GM12878 (cell line): Measurements from ENCODE around the gene GPR152. TPM values are rescaled to one million over a fixed set of nuclear protein-coding genes. Genes with fewer than 3 reads are reported as not detected.

Experiments
- ATAC-seq: fragments of 200-7000 bp; cut with Tn5 transposase; 3 replicates; pipeline ENCODE4 v1.9.1; 2020; ENCODE audit warnings: mild to moderate bottlenecking, moderate library complexity
- BruUV-seq: library from RNA; stranded (reverse); fragments of 400-500 nt; replicated peaks from 2 replicates; lab custom pipeline; 2021; lab: Mats Ljungman, UMichigan
- CTCF ChIA-PET: fragments of 300-600 bp; sonication (Branson Sonifier 250); formaldehyde crosslinking; extraction: SDS; loops from one replicate; lab custom pipeline; 2021; ENCODE audit warnings: inconsistent platforms; lab: Yijun Ruan, JAX
- POLR2A ChIA-PET: fragments of 350-600 bp; formaldehyde crosslinking; extraction: SDS; loops from one replicate; lab custom pipeline; 2021; ENCODE audit warnings: inconsistent platforms; lab: Charles Lee
- RAD21 ChIA-PET: fragments of 300-600 bp; sonication (Branson Sonifier 250); formaldehyde crosslinking; loops from one replicate; lab custom pipeline; 2023; ENCODE audit warnings: antibody characterized with exemption; ENCODE audit not compliant: unreplicated experiment; lab: Charles Lee
- SMC1A ChIA-PET: fragments of 300-600 bp; sonication (Branson Sonifier 250); formaldehyde crosslinking; loops from one replicate; lab custom pipeline; 2023; ENCODE audit not compliant: unreplicated experiment, uncharacterized antibody; lab: Charles Lee
- DNase-seq: peaks from one replicate; pipeline ENCODE4 v3.0.0-alpha.2; 2011; ENCODE audit warnings: low read depth, low spot score
- FAIRE-seq: peaks from 3 replicates; lab custom pipeline; 2011; peaks lifted over from hg19 to GRCh38; lab: Jason Lieb, UNC
- H2AFZ ChIP-seq: 2 replicates; pipeline ENCODE4 v1.6.0; 2011; ENCODE audit warnings: low read depth, low read length, control low read depth; ENCODE audit not compliant: control insufficient read depth
- H3K27ac ChIP-seq: 2 replicates; pipeline ENCODE4 v1.5.1; 2011; ENCODE audit warnings: control low read depth; ENCODE audit not compliant: control insufficient read depth, insufficient read depth
- H3K27me3 ChIP-seq, 2 experiments: replicated peaks in 1 of 2; 2 replicates each; pipeline versions ENCODE4 v1.6.0 to v1.6.1; 2011; ENCODE audit warnings: low read length in 1 of 2; ENCODE audit not compliant: control insufficient read depth in 2 of 2, insufficient read depth in 2 of 2
- H3K36me3 ChIP-seq, 2 experiments: 2 replicates each; pipeline ENCODE4 v1.5.1; 2011; ENCODE audit warnings: low read length in 1 of 2; ENCODE audit not compliant: control insufficient read depth in 2 of 2, insufficient read depth in 2 of 2
- H3K4me1 ChIP-seq: 2 replicates; pipeline ENCODE4 v1.6.1; 2011; ENCODE audit warnings: mild to moderate bottlenecking, low read length, moderate library complexity, mixed read lengths; ENCODE audit not compliant: control insufficient read depth, insufficient read depth
- H3K4me2 ChIP-seq: 2 replicates; pipeline ENCODE4 v1.6.0; 2011; ENCODE audit warnings: control low read depth; ENCODE audit not compliant: control insufficient read depth, insufficient read depth
- H3K4me3 ChIP-seq: fragments of 200-600 bp; sonication (generic); 2 replicates; pipeline ENCODE4 v1.5.1; 2016
- H3K79me2 ChIP-seq: 2 replicates; pipeline ENCODE4 v1.6.0; 2011; ENCODE audit warnings: low read length; ENCODE audit not compliant: control insufficient read depth, insufficient read depth
- H3K9ac ChIP-seq: 2 replicates; pipeline ENCODE4 v1.8.0; 2011; ENCODE audit warnings: low read length, control low read depth, mixed read lengths; ENCODE audit not compliant: control insufficient read depth, insufficient read depth
- H3K9me3 ChIP-seq: replicated peaks from 3 replicates; pipeline ENCODE4 v1.5.1; 2011; ENCODE audit warnings: mild to moderate bottlenecking, low read length; ENCODE audit not compliant: control insufficient read depth, insufficient read depth
- H4K20me1 ChIP-seq: 2 replicates; pipeline ENCODE4 v1.6.0; 2011; ENCODE audit not compliant: control insufficient read depth, insufficient read depth
- ATF7 ChIP-seq: fragments of 450-650 bp; IDR thresholded peaks from 2 replicates; pipeline ENCODE4 v1.6.1; 2016; ENCODE audit warnings: low read depth, mild to moderate bottlenecking
- BACH1 ChIP-seq: fragments of 450-650 bp; IDR thresholded peaks from 2 replicates; pipeline ENCODE4 v1.6.1; 2017; ENCODE audit warnings: mild to moderate bottlenecking, borderline replicate concordance
- BCL3 ChIP-seq: IDR thresholded peaks from 2 replicates; pipeline ENCODE4 v1.6.1; 2011; ENCODE audit warnings: borderline replicate concordance, low read depth, mild to moderate bottlenecking, moderate library complexity, low read length; ENCODE audit not compliant: insufficient read depth, poor library complexity, severe bottlenecking
- CREM ChIP-seq: IDR thresholded peaks from 2 replicates; pipeline ENCODE4 v1.6.1; 2014; ENCODE audit warnings: antibody characterized with exemption, low read depth
- EED ChIP-seq: sonication (generic); IDR thresholded peaks from 2 replicates; pipeline ENCODE4 v1.6.1; 2016; ENCODE audit warnings: antibody characterized with exemption, low read depth
- EGR1 ChIP-seq, 2 experiments: IDR thresholded peaks; 1 replicate in 1 of 2; 2 replicates in 1 of 2; pipeline ENCODE4 v1.6.1; 2011 to 2012; ENCODE audit warnings: low read depth in 2 of 2, low read length in 2 of 2, borderline replicate concordance in 1 of 2, mild to moderate bottlenecking in 1 of 2, moderate library complexity in 1 of 2
- KLF5 ChIP-seq: fragments of 450-650 bp; IDR thresholded peaks from 2 replicates; pipeline ENCODE4 v1.6.1; 2014; ENCODE audit warnings: mild to moderate bottlenecking; ENCODE audit not compliant: partially characterized antibody
- MEF2B ChIP-seq: fragments of 450-650 bp; IDR thresholded peaks from 2 replicates; pipeline ENCODE4 v1.6.1; 2018; ENCODE audit warnings: mild to moderate bottlenecking, moderate library complexity; ENCODE audit not compliant: partially characterized antibody, poor library complexity, severe bottlenecking
- PAX8 ChIP-seq: fragments of 450-650 bp; IDR thresholded peaks from 2 replicates; pipeline ENCODE4 v1.6.1; 2017; ENCODE audit warnings: mild to moderate bottlenecking, moderate library complexity
- RAD51 ChIP-seq: fragments of 450-650 bp; IDR thresholded peaks from 2 replicates; pipeline ENCODE4 v1.6.1; 2016; ENCODE audit warnings: moderate library complexity, mild to moderate bottlenecking, inconsistent platforms
- RBBP5 ChIP-seq: fragments of 200-600 bp; sonication (generic); conservative IDR thresholded peaks from 2 replicates; pipeline ENCODE4 v1.6.1; 2016
- USF1 ChIP-seq: IDR thresholded peaks from 2 replicates; pipeline ENCODE4 v1.6.1; 2011; ENCODE audit warnings: borderline replicate concordance, low read depth, mild to moderate bottlenecking, moderate library complexity, mixed read lengths, low read length; ENCODE audit not compliant: insufficient read depth; ENCODE audit errors: extremely low read length
- ZBTB40 ChIP-seq: fragments of 450-650 bp; IDR thresholded peaks from 2 replicates; pipeline ENCODE4 v1.6.1; 2016; ENCODE audit warnings: mild to moderate bottlenecking, moderate library complexity, borderline replicate concordance
- ZSCAN29 ChIP-seq: fragments of 450-650 bp; IDR thresholded peaks from 2 replicates; pipeline ENCODE4 v1.6.1; 2017; ENCODE audit warnings: mild to moderate bottlenecking, moderate library complexity
- WGBS: methylation state at CpG from one replicate; pipeline ENCODE4 v1.1.6; 2016; ENCODE audit warnings: low lambda C conversion rate; ENCODE audit not compliant: insufficient replicate concordance, insufficient coverage; ENCODE audit errors: missing lambda C conversion rate; 5-methylcytosine and 5-hydroxymethylcytosine counted together
- in situ Hi-C: fragments of 300-500 bp; cut with MboI; formaldehyde crosslinking; loops from 9 replicates; pipeline ENCODE4 v1.14.3; 2018; ENCODE audit warnings: mixed read lengths
- intact Hi-C: fragments of 100-400 bp; cut with micrococcal nuclease; formaldehyde crosslinking; loops from one replicate; pipeline ENCODE4 v1.14.2; 2022; ENCODE audit not compliant: unreplicated experiment
- polyA plus RNA-seq, 11 experiments: library from polyadenylated mRNA; depleted of rRNA in 4 of 11; unstranded in 6 of 11; stranded (reverse) in 5 of 11; fragments of >200 nt; fragmentation: Nextera tagmentation in 4 of 11; fragmentation: Illumina TruSeq in 1 of 11; extraction: Ambion mirVana in 4 of 11; extraction: Trizol in 1 of 11; gene quantifications; 1 replicate in 1 of 11; 2 replicates in 10 of 11; pipeline versions ENCODE4 v1.2.1 to v1.2.3, GENCODE V29; 2011 to 2016; ENCODE audit warnings: inconsistent platforms in 2 of 11, missing spikeins in 2 of 11, low read depth in 1 of 11
- total RNA-seq, 4 experiments: library from RNA; depleted of rRNA in 3 of 4; stranded (reverse); fragments of >200 nt in 3 of 4; fragmentation: Illumina TruSeq in 1 of 4; extraction: Trizol in 1 of 4; gene quantifications; 2 replicates each; pipeline versions ENCODE4 v1.2.1 to v1.2.3, GENCODE V29; 2013 to 2021

Gene GPR152
- total and polyA plus RNA-seq, 10 of the 15 experiments (the other 5 are each of a cell fraction or from before 2014, with no cell fraction given) = not detected

GRCh38 chr11:67450796-67451657, 1.5 kb downstream of the GPR152 start (continued):
- TF ChIP-seq ZBTB40 = no peak

GRCh38 chr11:67449116-67449844, 3.2 kb downstream of the GPR152 start:
- H3K4me2 ChIP-seq = no peak overlapping the region
- H3K79me2 ChIP-seq = peaks cover 10% of the 10 kb centered on the region
- no peaks in the 10 kb centered on the region for H3K36me3 ChIP-seq
- TF ChIP-seq BACH1 (no peak), ATF7 (no peak), RAD51 (no peak), KLF5 (no peak), BCL3 (no peak), USF1 (no peak), CREM (no peak), EED (no peak), ZSCAN29 (no peak), EGR1 (IDR thresholded peaks at IDR 0.05; ENCODE audit: borderline replicate concordance in 1 of 2, low read depth in 2 of 2, low read length in 2 of 2) (no peak), RBBP5 (no peak), MEF2B (no peak), PAX8 (no peak)
- TF ChIP-seq, all 136 proteins: peak for 0
- ChIA-PET POLR2A (interaction anchor here (0.7 to 1.9 kb wide), 8 partner anchors 9 to 1012 kb away, joined by 4 to 7 read pairs (median 4); partner anchors contain the start of gene PPP1CA), RAD21 (no interaction called here), CTCF (interaction anchor here (0.6 to 1.2 kb wide), 4 partner anchors 10 to 48 kb away, joined by 3 to 5 read pairs (median 4); partner anchors contain the start of gene PPP1CA), SMC1A (interaction anchor here (0.8 to 1.2 kb wide), 2 partner anchors 25 to 48 kb away, joined by 3 read pairs; partner anchors contain the start of gene PPP1CA)
- 61% methylated on average over 9 of the region's 9 CpGs for WGBS
- Histone ChIP-seq H3K27me3 (no peaks in the 10 kb centered on the region), H3K27ac (no peak overlapping the region), H2AFZ (no peak overlapping the region), H3K9ac (no peak overlapping the region), H3K9me3 (no peaks in the 10 kb centered on the region), H3K4me1 (peaks cover 30% of the 10 kb centered on the region), H4K20me1 (no peaks in the 10 kb centered on the region), H3K4me3 (no peak overlapping the region)
- ATAC-seq (no peak), FAIRE-seq (no peak), DNase-seq (no peak)
- intact Hi-C loops (no loop called here), in situ Hi-C loops (no loop called here)
- BruUV-seq = no TSS peak
